ENCODE measurements around the gene HOXA6. TPM values are rescaled to one million over a fixed set of nuclear protein-coding genes. Genes with fewer than 3 reads are reported as not detected.

HOXA6 gene
- total RNA-seq, 1 donor from 2014 or later, result not detected

DNA sequence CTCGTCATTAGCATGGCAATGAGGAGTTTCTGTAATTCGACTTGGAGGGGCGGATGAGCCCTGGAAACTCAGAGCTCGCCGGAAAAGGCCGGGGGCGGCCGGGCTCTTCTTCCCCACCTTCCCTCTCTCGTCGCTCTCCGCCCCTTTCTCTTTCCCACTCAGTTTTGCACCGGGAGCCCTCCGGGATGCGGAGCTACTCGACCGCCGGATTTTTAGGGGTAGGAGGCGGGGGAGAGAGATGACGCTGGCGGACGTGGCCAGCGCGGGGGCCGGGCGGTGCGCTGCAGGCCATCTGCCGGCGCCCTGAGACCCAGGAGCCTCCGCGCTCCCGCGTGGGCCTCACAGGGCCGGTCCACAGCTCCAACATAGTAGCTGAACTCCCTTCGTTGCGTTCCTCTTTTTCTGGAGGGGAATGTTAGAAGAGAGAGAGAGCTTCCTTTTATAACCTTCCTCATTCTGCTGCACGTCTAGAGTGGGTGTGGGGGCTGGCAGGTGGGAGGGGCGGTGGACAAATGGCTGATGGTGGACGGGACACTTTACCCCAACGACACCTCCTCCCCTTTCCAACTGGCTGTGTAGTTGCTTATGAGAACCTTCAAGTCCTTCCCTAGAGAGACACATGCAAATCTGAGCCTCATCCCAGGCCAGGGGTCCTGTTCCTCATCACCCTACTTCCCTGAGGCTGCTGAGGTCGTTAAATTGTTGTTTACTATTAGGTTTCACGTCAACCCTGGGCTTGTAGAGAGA, 50.6 kb downstream of the HOXA6 start:
- intact Hi-C loops (cut with DNase I), result no loop called here
- ATAC-seq (ENCODE audit: poor library complexity), result peak; percentile 70
- DNase-seq, result no peak

DNA sequence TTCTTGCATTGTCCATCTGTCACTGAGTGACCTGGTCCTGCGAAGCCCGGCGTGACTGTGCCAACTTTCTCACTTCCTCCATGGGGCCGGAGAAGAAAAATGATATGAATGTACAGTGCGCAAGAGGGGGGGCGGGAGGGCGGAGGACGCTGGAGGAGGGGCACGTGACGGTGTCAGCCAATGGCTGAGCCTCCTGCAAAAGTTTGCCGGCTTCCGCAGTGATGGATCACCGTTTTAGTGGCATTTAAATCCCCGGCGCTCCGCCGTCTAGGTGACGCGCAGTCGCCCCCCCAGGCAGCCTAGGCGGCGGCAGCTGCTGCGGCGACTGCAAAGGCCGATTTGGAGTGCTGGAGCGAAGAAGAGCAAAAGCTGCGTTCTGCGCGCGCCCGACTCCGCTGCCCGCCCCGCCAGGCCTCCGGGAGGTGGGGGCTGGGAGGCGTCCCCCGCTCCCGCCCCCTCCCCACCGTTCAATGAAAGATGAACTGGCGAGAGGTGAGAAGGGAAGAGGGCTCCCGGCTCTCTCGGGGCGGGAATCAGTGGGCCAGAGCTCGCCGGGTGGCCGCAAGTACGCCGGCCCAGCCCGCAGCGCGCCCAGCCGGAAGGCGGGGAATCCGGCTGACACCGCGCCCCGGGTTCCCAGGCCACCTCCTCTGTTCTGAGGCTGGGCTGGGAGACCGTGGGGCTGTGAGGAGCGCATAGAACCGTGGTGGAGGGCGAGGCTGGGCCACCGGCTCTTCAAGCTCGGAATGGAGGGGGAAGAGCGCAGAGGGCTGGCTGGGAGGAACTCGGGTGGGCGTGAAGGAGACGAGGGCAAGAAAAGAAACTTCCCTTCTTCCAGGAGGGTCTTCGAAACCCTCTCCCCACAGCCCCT, 51.4 kb downstream of the HOXA6 start, which contains the start of gene HOXA1:
TSS of gene HOXA1 (minus strand) at position 104 of the 871 bp plus-strand sequence. CDS start at position 16, 88 bp downstream.
- peak; percentile 82 for ATAC-seq (ENCODE audit: poor library complexity)
- intact Hi-C loops (cut with DNase I), result no loop called here
- peak; percentile 81 for DNase-seq

Small RNA genes within 50 kb of the gene (microRNA-seq; reads per million reads assigned to microRNA genes)
- gene MIR196B, result 5.2 reads per million, percentile 13 among the genes with 10 or more reads in this experiment

Other genes with a start within 250 kb of the HOXA6 start
- gene HOXA1, start 51.8 kb downstream of the HOXA6 start, total RNA-seq, result 0.13 TPM
- gene HOXA2, start 45.1 kb downstream of the HOXA6 start, total RNA-seq, result 0.11 TPM
- gene HOXA4, start 17.0 kb downstream of the HOXA6 start, total RNA-seq, result 0.97 TPM
- gene HOXA5, start 4.1 kb downstream of the HOXA6 start, total RNA-seq, result 0.62 TPM
- gene HOXA3, start 4.8 kb upstream of the HOXA6 start, total RNA-seq, result 0.35 TPM
- gene HOXA7, start 8.9 kb upstream of the HOXA6 start, total RNA-seq, result not detected
- gene HOXA9, start 17.8 kb upstream of the HOXA6 start, total RNA-seq, result not detected
- not detected for gene HOXA10, start 26.5 kb upstream of the HOXA6 start, total RNA-seq
- not detected for gene HOXA11, start 37.5 kb upstream of the HOXA6 start, total RNA-seq
- gene HOXA13, start 52.3 kb upstream of the HOXA6 start, total RNA-seq, result not detected
- gene EVX1, start 95.0 kb upstream of the HOXA6 start, total RNA-seq, result not detected

Measured in Right ventricle myocardium superior (tissue), 1 donor.